ENCODE results near the gene ALK.

The ALK gene

DNA sequence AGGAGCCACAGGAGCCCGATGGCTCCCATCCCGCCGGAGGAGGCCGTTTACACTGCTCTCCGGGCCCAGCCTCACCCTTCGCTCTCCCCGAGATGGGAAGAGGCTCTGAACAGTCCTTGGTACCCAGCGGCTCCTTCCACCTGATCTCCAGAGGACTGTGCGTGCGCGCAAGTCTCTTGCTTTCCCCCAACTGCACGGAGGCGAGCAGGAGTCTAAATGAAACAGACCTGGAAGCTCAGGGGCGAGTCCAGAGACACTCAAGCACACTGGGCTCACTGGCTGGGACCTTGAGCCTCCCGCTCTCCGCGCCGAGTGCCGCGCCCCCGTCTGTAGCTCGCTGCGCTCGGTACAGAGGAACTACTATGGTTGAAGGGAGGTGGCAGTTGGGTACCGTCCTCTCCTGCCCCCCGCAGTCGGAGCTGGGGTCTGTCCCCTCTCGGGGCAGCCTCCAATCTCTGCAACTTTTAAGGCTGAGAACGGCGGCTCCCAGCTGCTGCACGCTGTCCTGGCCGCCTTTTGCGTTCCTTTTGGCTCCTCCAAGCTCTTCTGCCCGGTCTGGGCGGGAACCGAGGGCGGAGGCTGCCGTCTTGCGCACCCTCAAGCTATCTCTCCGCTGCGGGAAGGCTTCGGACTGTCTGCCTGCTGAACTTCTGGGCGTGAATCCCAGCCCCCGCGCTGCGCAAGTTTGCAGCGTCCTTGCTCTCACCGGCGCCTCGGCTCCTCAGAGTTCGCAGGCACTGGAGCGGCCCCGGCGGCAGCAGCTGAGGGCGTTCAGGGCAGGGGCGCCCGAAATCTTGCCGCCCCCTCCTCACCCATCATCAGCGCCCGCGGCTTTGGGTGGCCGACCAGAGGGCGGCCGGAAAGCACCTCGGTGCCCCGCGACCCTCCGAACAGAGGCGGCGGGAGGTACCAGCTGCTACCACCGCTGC is 491 bp downstream of the ALK start:
- TF ChIP-seq GATA3 (IDR thresholded peaks at IDR 0.05; ENCODE audit: low read depth, low read length): no peak
- TF ChIP-seq GATA2 (IDR thresholded peaks at IDR 0.05; ENCODE audit: low read depth, low read length): no peak; the same call in 1 of the 2 replicates

DNA sequence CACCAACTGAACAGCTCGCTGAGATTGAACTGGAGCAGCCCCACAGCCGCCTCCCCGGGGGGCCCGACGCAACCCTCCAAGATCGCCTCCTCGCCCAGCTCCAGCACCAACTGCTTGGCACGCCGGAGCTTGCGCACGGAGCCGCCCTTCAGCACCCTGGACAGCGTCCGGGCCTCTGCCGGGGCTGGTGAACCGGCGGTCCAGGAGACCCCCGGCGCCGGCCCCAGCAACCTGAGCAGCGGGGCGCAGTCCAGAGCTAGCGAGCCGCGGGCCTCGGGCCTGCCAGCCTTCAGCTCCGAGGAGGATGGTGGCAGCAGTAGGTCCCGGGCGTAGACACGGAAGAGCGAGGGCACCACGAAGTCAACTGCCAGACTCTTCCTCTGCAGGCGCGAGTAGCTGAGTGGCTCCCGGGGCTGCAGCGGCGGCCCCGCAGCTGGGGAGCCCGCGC is 1.2 kb downstream of the ALK start:
- TF ChIP-seq GATA2 (IDR thresholded peaks at IDR 0.05; ENCODE audit: low read depth, low read length) (no peak), GATA3 (IDR thresholded peaks at IDR 0.05; ENCODE audit: low read depth, low read length) (no peak)

DNA sequence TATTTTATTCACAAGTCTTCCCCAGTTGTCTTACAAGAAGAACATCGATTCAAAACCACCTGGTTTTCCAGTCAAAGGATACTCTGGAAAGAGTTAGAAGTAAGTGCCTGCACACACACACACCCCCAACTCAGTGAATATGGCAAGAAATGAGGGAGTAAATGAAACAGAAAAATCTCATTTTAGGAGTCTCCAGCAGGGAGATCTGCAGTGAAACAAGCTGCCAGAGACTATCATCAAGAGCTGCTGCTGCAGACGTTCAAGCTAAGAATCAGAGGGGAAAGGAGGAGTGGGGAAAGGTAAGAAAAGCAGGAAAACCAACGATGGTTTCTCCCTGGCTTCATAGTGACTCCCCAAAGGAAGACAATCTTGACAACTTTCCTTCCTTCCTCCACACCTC is 2.4 kb downstream of the ALK start:
- no peak for TF ChIP-seq GATA2 (IDR thresholded peaks at IDR 0.05; ENCODE audit: low read depth, low read length)
- no peak for TF ChIP-seq GATA3 (IDR thresholded peaks at IDR 0.05; ENCODE audit: low read depth, low read length)

DNA sequence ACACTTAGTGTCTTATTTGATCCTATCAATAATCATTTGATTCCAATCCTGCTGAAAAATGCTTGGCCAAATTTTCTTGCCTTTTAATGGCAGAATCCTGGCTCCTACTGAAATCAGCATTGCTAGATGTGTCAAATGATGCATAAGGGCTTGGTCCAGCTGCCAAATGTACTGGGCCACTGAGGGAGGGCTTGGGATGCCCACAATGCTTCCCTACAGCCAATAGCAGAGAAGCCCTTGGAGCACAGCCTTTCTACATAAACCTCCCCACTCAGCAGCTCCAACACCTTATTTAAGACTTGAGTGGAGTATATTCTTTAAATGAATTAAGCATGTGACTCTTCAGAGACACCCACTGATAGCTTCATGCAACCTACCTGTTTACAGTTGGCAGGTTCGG is 3.6 kb downstream of the ALK start:
- no peak for TF ChIP-seq GATA2 (IDR thresholded peaks at IDR 0.05; ENCODE audit: low read depth, low read length)

DNA sequence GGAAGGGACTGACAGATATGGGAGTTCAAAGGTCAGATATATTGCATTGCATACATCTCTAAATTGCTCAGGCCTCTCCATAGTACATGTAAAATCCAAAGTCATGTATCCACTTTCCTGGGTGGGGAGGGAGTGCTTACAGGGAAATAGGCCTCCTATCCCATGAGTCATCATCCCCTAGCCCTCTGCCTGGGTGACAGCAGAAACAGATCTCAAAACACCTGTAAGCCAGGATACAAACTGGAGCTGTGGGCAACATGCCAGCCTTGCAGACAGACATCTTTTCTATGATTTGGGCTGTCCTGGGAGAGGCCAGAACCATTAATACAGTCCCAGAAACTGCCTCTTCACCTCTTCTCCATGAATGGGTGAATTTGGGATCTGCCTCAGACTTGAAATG is 4.8 kb downstream of the ALK start:
- TF ChIP-seq GATA2 (IDR thresholded peaks at IDR 0.05; ENCODE audit: low read depth, low read length) (no peak), GATA3 (IDR thresholded peaks at IDR 0.05; ENCODE audit: low read depth, low read length) (no peak)

DNA sequence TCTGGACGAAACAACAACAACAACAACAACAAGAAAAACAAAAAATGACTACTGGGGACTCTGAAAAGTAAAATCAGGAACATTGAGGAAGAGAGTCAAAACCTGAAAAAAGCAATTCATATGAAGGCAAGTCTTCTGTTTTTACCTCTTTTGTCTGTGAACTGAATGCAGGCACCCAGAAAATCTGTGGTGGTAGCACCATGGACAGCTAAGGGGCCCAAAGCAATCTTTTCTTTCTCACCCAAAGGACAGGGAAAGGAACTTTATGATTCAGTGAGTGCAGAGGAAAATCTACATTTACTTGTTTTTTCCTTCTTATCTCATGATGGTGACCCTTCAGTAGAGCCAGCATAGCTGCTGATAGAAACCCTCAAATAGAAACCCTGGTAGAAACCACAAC is 10.4 kb downstream of the ALK start:
- TF ChIP-seq GATA3 (IDR thresholded peaks at IDR 0.05; ENCODE audit: low read depth, low read length): no peak
- no peak for TF ChIP-seq GATA2 (IDR thresholded peaks at IDR 0.05; ENCODE audit: low read depth, low read length)

DNA sequence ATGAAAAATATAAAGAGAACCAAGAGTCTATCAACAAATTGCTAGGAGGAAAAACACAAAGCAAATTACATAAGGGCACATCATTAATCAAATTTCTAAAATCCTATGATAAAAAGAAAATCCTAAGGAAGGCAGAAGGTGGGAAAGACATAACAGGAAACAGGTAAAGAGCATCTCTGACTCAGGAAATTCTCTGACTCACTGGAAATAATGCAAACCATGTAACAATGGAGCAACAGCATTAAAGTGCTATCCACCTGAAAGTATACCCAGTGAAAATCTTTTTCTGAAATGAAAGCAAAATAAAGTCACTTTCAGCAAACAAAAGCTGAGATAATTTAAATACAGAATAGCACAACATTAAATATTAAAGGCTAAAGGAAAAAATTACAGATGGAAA is 10.9 kb downstream of the ALK start:
- TF ChIP-seq GATA2 (IDR thresholded peaks at IDR 0.05; ENCODE audit: low read depth, low read length): no peak
- TF ChIP-seq GATA3 (IDR thresholded peaks at IDR 0.05; ENCODE audit: low read depth, low read length): no peak

DNA sequence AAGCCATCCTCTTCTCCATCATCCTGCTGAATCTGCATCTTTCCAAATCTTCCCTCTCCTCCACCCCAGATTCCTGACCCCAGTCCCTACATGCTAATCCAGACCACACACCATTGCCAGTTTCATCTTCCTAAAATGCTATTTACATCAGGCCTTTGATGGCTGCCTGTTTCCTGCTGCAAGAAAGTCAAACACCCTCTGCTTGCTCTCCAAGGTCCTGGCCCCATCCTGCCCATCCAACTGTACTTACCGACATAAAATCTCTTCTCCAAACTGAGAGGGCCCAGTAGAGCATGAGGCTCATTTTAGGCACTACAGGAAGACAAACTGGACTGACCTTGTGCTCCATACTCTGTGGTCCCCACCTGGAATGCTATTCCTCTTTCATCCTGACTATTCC is 19.0 kb downstream of the ALK start:
- no peak for TF ChIP-seq GATA2 (IDR thresholded peaks at IDR 0.05; ENCODE audit: low read depth, low read length)
- no peak for TF ChIP-seq GATA3 (IDR thresholded peaks at IDR 0.05; ENCODE audit: low read depth, low read length)

DNA sequence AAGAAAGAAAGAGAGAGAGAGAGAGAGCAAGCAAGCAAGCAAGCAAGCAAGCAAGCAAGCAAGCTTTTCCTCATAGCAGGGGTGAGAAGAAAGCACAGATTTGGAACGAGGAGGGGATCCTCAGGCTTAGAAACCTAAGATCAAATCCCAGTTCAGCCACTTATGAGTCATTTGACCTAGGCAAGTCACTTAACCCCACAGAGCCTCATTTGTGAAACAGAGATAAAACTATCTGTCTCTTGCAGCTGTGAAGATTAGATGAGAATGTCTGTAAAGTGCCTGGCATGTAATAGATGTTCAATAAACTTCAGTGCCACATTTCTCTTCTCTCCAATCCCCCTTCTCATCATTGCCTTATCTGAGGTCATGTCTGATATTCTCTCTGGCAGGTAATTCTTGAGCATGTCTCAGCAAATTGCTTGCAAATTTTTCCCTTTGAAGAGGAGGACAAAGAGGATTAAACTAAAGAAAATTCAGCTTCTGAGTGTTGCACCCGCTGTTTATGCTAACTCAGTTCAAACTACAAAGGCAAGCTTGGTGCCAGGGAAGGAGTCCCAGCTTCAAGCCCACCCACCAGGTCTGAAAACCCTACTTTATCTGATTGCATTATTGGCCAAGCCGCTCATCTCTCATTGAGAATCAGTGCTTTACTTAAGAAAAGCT is 20.3 kb downstream of the ALK start:
- no peak for TF ChIP-seq GATA3 (IDR thresholded peaks at IDR 0.05; ENCODE audit: low read depth, low read length)
- no peak for TF ChIP-seq GATA2 (IDR thresholded peaks at IDR 0.05; ENCODE audit: low read depth, low read length)

DNA sequence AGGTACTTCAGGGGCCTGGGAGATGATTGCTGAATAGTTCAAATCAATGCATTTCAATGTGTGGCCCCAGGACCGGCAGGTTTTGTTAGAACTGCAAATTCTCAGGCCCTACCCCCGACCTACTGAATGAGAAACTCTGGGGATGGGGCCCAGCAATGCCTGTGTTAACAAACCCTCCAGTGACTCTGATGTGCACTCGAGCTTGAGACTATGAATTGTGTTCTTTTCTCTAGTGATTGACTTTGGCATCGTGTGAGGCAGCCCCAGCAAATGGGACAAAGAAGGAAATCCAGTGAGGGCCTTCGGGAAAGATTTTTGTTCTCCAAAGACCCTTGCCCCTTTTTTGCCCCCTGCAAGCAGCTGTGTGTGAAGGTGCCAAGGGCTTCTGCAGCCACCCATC is 22.4 kb downstream of the ALK start:
- TF ChIP-seq GATA2 (IDR thresholded peaks at IDR 0.05; ENCODE audit: low read depth, low read length) (no peak), GATA3 (IDR thresholded peaks at IDR 0.05; ENCODE audit: low read depth, low read length) (no peak)

DNA sequence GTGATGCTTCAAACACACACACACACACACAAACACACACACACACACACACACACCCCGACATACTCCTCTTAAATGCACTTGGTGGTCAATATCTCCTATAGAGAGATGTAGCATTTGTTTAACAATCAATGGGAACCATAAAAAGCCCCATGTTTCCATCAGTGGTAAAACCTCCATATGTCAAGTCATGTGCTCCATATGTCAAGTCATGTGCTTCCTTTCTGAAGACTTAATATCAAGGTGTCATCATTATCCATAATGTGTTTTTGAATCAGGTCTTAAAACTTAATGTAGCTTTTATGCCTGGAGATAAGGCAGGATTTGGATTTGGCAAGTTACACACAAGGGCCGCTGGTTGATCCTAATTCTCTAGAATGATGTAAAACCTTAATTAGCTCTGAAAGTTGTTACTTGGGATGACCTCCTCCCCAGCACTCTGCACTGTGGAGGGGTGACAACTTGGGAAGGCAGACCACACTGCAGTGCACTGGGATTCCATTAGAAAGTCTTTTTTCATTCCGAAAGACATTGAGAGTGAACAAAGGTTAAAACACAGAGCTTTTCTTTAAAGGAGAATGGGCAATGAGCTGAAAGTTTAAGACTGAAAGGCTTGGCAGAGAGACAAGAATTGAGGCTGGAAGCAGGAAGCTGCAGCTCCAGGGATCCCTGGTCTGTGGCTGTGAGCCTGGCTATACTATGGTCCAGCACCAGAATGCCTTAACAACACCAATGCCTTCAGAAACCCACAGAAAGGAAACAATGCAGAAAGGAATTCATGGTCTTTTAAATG is 26.4 kb downstream of the ALK start:
- no peak for TF ChIP-seq GATA2 (IDR thresholded peaks at IDR 0.05; ENCODE audit: low read depth, low read length)
- TF ChIP-seq GATA3 (IDR thresholded peaks at IDR 0.05; ENCODE audit: low read depth, low read length): no peak

DNA sequence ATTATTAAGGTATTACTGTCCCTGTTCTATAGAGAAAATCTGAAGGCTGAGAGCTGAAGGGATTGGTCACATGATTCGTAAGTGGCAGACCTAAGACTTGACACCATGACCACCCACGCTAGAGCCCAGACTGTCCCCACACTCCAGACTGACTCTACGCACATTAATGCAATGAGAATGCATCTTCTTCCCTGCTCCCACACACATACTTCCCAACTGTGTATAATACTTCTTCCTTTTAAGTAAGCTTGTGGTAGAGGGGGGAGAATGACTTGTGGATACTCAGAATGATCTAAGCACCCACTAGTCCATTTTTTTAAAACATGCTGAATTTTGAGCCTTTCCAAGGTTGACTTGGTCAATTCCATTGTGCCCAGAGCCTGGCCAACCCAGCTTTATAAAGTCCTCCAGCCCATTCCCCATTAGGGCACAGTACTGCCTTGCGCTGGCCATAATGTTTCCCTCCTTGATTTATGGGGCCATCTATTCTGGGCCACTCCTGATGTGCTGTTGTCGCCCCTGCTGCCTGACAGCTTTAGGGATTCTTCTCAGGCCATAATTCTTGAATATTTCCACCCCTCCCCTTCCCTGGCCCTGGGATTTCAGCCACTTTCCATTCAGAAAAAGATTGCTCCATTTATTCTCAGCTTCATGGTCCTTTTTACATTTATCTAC is 28.7 kb downstream of the ALK start:
- TF ChIP-seq GATA2 (IDR thresholded peaks at IDR 0.05; ENCODE audit: low read depth, low read length) (no peak), GATA3 (IDR thresholded peaks at IDR 0.05; ENCODE audit: low read depth, low read length) (no peak)

DNA sequence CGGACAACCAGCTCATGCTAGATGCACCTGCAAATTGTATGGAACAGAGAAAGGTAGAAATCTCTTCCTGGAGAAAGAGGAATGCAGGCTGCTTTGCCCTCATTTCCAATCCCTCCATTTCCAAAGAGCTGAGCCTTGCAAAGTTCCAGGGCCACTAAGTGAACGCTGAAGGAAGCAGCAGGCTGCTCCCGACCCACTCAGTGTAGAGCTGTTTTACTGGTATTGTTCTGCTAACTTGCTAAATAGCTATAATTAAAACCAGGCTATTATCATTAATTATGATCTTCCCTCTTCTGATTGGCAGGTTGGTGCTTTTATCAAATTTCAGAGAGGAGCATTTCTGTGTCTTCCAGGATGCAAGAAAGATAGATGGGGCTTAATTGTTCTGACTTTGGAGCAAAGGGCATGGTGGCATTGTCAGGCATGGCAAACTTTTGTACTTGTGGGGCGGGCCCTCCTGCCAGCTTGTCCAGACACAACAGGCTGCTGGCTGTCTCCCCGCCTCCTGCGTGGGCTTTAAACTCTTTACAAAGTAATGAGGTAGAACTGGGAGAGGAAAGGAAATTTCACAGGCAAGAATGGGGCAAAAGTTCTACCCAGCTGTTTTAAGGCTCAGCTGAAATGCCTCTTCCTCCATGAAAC is 40.2 kb downstream of the ALK start:
- 0 out of 2 replicates have a peak, but pooled peaks have one; percentile 7 for TF ChIP-seq GATA2 (IDR thresholded peaks at IDR 0.05; ENCODE audit: low read depth, low read length)
- TF ChIP-seq GATA3 (IDR thresholded peaks at IDR 0.05; ENCODE audit: low read depth, low read length): no peak
